T-helper 2 cell (primary cell): ENCODE data around the gene MCF2L.
"Not testable (repeated sequence)": the region's sequence is repeated elsewhere in the genome, so short reads cannot be mapped to it uniquely, and the experiment has no call there.

Source experiments
- DNase-seq, 5 experiments: peaks; one replicate each; pipeline versions ENCODE4 v3.0.0 to v3.0.0-alpha.2; 2012 to 2022

Gene MCF2L

GRCh38 chr13:113098162-113098732, 129.2 kb downstream of the MCF2L start:
- no peak for DNase-seq

DNA sequence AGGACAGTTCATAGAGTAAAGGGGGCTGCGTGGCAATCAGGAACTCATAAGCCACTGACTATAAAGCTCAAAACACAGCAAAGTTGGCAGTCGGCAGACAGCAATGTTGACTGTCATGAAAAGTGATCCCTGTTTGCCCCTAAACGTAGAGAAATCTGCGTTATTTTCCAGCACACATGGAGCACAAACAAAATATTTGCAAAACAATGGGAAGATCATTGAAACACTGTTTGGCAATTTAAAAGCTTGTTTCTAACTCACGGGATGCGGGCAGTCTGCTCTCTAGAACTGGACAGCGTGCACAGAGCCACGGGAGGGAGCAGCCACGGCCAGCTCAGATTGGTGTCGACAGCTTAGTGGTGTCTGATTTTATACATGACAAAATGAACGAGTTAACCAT, 130.1 kb downstream of the MCF2L start:
- DNase-seq = no peak

DNA sequence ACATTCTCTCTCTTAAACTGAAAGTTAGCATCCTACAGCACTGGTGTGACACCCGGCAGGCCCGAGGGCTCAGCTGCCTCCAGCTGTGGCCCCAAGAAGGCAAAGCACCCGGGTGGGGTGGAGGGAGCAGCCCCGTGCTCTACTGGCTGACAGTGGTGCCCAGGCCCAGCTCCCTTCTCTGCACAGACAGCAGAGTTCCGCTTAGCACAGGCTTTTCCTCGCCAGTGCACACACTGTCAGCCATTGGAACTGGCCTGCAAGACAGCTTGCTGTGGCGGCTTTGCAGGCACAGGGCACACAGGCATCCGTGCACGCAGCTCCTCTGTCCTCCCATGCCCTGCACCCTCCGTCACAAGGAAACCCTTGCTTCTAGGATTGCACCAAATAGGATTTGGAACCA, 133.3 kb downstream of the MCF2L start:
- not testable (repeated sequence) for DNase-seq

DNA sequence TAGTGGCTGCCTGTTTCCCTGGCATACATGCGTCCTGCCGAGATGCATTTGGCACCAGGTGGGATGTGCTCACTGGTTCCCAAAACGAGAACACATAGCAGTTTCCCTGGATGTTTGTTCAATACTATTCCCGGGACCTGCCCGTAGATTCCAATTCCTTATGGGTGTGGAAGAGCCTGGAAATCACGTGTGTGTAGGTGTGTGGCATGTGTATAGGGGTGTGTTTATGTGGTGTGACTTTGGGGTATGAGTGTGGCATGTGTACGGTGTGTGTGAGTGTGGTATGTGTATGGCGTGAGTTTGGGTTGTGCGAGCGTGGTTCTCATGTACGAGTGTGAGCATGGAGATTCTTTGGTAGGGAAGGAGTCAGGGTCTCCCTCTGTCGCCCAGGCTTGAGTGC, 133.7 kb downstream of the MCF2L start:
- DNase-seq = no peak

DNA sequence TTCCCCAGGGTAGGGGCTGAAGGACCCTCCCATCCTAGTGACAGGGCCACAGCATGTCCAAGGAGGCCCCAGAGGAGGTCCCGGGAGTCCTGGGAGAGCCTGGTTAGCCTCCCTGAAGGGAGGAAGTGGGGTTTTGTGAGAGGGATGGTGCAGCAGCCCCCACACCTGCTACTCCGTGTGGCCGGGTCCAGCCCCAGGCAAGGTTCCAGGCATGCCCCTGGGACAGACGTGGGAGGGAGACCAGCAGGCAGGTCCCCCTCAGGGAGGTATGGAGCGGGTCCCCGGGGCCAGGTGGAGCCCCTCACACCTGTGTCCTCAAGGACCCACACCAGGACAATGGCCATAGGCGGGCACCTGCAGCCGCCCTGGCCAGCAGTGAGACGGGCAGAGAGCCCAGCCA, 134.6 kb downstream of the MCF2L start:
- DNase-seq = no peak

- no peak for DNase-seq
Measured at GRCh38 chr13:113105032-113105920, 136.3 kb downstream of the MCF2L start, which contains the start of gene F7. TSS of gene F7 (plus strand) at chr13:113105791. CDS start at chr13:113105842, 51 bp downstream.

GRCh38 chr13:113105921-113106452, 137.0 kb downstream of the MCF2L start:
- DNase-seq = no peak

DNA sequence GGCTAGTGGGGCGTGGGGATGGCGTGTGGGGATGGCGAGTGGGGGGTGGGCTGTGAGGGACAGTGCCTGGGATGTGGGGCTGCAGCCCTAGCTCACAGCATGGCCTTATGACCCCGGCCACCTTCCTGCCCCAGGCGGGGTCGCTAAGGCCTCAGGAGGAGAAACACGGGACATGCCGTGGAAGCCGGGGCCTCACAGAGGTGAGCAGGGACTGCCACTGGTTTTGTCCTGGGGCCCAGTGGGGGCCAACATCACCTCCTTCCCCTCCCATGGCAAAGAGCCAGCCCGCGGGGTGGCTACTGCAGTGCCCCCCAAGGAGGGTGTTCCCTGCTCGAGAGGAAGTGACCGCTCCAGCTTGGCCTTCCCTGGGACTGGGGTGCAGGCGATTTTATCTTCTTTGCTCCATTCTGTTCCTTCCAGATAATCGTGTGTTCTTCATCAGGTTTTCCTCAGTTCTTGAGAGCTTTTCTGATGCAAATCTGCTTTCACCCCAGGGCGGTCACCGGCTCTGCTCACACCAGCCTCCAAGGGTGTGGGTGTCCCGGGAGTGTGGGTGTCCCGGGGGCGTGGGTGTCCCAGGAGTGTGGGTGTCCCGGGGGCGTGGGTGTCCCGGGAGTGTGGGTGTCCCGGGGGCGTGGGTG, 137.8 kb downstream of the MCF2L start:
- no peak for DNase-seq

- not testable (repeated sequence) for DNase-seq
Measured at GRCh38 chr13:113108521-113108920, 139.5 kb downstream of the MCF2L start.

DNA sequence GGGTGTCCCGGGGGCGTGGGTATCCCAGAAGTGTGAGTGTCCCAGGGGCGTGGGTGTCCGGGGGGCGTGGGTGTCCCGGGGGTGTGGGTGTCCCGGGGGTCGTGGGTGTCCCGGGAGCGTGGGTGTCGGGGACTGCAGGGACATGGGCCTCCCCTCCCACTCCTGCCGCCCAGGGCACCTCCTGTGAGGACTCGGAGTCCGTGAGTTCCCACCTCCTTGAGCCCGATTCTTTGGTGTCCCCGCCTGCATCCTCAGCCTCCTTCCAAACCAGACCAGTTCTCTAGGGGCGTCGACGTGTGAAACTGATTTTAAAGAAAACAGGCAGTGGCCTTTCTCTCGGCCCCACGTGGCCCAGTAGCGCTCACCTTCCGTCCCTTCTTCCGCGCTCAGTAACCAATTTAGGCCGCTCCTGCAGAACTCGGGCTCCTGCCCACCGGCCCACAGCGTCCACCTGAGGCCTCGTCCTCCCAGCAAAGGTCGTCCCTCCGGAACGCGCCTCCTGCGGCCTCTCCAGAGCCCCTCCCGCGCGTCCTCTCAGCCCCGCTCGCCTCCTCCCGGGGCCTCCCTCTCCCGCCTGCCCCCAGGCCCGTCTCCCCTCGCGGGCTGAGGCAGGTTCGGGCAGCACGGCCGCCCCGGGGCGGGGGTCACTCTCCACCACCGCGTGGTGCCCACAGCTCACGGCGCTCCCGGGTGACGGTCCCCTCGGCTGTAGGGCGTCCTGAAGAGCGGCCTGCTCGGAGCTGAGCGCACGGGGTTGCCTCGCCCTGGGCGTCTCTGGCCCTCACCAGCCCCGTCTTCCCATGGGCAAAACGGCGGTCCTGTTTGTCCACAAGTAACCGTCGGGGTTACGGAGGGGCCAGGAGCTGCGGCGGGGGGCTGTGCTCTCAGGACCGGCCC, 140.4 kb downstream of the MCF2L start:
- no peak for DNase-seq

- peak in 1 of 5 experiments; percentile 15 for DNase-seq
Measured at GRCh38 chr13:113110048-113110851, 141.2 kb downstream of the MCF2L start.

GRCh38 chr13:113110852-113111315, 141.9 kb downstream of the MCF2L start:
- no peak for DNase-seq

- DNase-seq = not testable (repeated sequence)
Measured at GRCh38 chr13:113111821-113112220, 142.8 kb downstream of the MCF2L start.

DNA sequence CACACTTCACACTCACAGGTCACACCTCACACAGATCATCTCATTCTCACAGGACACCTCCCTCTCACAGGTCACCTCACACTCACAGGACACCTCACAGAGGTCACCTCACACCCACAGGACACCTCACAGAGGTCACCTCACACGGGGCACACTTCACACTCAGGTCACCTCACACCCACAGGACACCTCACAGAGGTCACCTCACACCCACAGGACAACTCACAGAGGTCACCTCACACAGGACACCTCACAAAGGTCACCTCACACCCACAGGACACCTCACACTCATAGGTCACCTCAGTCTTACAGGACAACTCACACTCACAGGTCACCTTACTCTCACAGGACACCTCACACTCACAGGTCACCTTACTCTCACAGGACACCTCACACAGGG, 143.5 kb downstream of the MCF2L start:
- DNase-seq = not testable (repeated sequence)

DNA sequence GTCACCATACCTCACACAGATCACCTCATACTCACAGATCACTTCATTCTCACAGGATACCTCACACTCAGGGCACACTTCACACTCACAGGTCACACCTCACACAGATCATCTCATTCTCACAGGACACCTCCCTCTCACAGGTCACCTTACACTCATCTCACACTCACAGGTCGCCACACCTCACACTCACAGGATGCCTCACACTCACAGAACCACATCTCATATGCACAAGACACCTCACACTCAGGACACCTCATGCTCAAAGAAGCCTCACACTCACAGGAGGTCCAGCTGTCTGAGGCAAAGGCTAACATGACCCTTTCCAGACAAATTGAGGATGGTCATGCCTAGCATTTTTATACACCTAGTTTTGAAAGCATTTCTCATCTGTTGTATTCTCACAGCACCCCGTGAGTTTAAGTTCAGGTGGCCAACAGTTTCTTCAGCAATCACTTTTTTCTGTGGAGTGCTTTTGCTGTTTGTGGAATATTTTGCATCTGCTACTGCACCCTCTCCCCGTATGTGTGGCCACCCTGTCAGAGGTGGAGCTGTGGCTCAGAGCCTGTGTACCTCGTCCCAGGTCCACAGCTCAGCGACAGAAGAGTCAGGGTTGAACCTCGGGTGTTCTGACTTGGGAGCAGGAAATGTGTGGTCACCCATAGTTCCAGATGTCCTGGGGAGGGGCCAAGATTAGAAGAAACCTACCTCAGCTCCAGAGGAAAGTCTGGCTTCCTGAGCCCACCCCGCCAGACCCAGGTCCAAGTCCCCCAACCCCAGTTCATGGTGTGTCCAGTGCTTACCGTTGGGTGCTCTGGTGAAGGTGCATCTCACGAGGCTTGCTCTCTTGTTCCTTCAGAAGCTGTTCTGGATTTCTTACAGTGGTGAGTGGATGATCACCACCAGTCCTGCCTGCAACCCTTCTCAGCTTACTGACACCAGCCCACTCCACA, 144.2 kb downstream of the MCF2L start:
- DNase-seq = no peak

DNA sequence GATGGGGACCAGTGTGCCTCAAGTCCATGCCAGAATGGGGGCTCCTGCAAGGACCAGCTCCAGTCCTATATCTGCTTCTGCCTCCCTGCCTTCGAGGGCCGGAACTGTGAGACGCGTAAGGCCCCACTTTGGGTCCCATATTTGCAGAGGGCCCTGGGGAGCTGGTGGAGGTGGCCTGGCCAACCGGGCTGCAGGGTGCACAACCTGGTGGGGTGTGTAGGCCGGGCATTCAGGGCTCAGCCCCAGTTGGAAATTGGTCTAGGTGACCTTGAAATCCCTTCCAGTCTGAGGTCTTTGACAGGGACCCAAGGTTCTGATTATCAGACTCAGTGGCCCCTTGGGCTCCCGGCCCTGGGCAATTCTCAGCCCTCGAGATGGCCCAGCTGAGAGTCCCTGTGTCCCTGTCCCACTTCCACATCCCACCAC, 144.8 kb downstream of the MCF2L start:
- no peak for DNase-seq

- no peak for DNase-seq
Measured at GRCh38 chr13:113114511-113115362, 145.7 kb downstream of the MCF2L start.

DNA sequence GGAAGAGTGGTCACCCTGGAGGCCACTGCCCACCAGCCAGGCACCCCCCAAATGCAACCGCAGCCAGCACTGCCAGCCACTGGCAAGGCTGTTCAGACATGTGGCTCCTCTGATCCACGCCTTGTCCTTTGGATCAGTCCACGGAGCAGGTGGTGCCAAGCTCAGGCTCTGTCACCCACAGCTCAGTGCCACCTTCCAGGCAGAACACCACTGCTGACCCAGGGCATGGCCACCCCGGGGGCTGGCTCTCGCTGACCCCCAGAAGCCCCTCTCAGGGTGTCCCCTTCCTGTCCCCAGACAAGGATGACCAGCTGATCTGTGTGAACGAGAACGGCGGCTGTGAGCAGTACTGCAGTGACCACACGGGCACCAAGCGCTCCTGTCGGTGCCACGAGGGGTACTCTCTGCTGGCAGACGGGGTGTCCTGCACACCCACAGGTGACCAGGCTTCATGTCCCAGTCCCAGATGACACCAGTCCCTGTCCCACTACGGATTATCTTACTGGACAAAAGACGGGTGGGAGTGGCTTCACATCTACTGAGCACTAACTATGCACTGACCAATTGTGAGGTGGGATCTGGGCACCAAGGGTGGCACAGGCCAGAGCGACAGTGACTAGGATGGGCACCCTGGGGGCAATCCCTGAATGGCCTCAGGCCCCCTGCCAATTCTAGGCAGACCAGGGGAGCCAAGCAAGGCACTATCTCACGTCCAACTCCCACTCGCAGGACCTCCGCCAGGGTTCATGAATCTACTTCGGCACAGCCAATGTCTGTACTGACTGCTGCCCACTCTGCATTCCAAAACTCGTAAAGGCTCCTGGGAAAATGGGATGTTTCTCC, 146.6 kb downstream of the MCF2L start:
- DNase-seq = no peak
